CD14-positive monocyte (primary cell): ENCODE measurements around the gene MAP3K1. TPM values are rescaled to one million over a fixed set of nuclear protein-coding genes. Genes with fewer than 3 reads are reported as not detected.

Experiments
- DNase-seq, 3 donors: peaks; one replicate each; pipeline ENCODE4 v3.0.0-alpha.2; 2011 to 2022
- H2AFZ ChIP-seq: 2 replicates; pipeline ENCODE4 v1.6.0; 2012; ENCODE audit warnings: mild to moderate bottlenecking, low read depth, low read length, inconsistent platforms; ENCODE audit not compliant: insufficient read depth, poor library complexity, severe bottlenecking
- H3K27ac ChIP-seq, 2 donors: 1 replicate in 1 of 2; 2 replicates in 1 of 2; pipeline ENCODE4 v1.5.1; 2012 to 2013; ENCODE audit warnings: low read length in 2 of 2, control low read depth in 1 of 2, inconsistent platforms in 1 of 2, low read depth in 1 of 2, mild to moderate bottlenecking in 1 of 2
- H3K27me3 ChIP-seq, 2 donors: one replicate each; pipeline versions ENCODE4 v1.6.0 to v1.6.1; 2011 to 2013; ENCODE audit warnings: low read length in 2 of 2; ENCODE audit not compliant: control insufficient read depth in 2 of 2, insufficient read depth in 2 of 2
- H3K36me3 ChIP-seq, 2 donors: replicated peaks in 1 of 2; 1 replicate in 1 of 2; 2 replicates in 1 of 2; pipeline versions ENCODE4 v1.5.1 to v1.6.1; 2012 to 2013; ENCODE audit warnings: low read length in 2 of 2, control low read depth in 1 of 2, inconsistent platforms in 1 of 2, mild to moderate bottlenecking in 1 of 2; ENCODE audit not compliant: insufficient read depth in 2 of 2, control insufficient read depth in 1 of 2
- H3K4me1 ChIP-seq, 2 donors: 1 replicate in 1 of 2; 2 replicates in 1 of 2; pipeline versions ENCODE4 v1.5.1 to v1.6.1; 2012 to 2013; ENCODE audit warnings: low read length in 2 of 2, control low read depth in 1 of 2, inconsistent platforms in 1 of 2, mild to moderate bottlenecking in 1 of 2, moderate library complexity in 1 of 2; ENCODE audit not compliant: insufficient read depth in 2 of 2, control insufficient read depth in 1 of 2
- H3K4me2 ChIP-seq: replicated peaks from 2 replicates; pipeline ENCODE3; 2012; ENCODE audit warnings: low read length, moderate library complexity, mild to moderate bottlenecking; ENCODE audit not compliant: poor library complexity, severe bottlenecking; ENCODE audit errors: extremely low read depth
- H3K4me3 ChIP-seq, 3 experiments: fragments of 200-600 bp in 1 of 3; sonication (generic) in 1 of 3; replicated peaks in 1 of 3; 1 replicate in 2 of 3; 2 replicates in 1 of 3; pipeline ENCODE4 v1.5.1; 2011 to 2013; ENCODE audit warnings: low read length in 3 of 3, mild to moderate bottlenecking in 3 of 3, control low read depth in 2 of 3, low read depth in 2 of 3, inconsistent platforms in 1 of 3, moderate library complexity in 1 of 3
- H3K79me2 ChIP-seq: 2 replicates; pipeline ENCODE4 v1.6.0; 2012; ENCODE audit warnings: mild to moderate bottlenecking, control low read depth, inconsistent platforms, low read length, moderate library complexity; ENCODE audit not compliant: insufficient read depth
- H3K9ac ChIP-seq: 2 replicates; pipeline ENCODE4 v1.6.0; 2017; ENCODE audit warnings: low read length, mild to moderate bottlenecking; ENCODE audit not compliant: insufficient read depth, poor library complexity, severe bottlenecking
- H3K9me3 ChIP-seq, 2 donors: replicated peaks in 1 of 2; 1 replicate in 1 of 2; 2 replicates in 1 of 2; pipeline versions ENCODE4 v1.5.1 to v1.6.1; 2012 to 2013; ENCODE audit warnings: low read length in 2 of 2, control low read depth in 1 of 2; ENCODE audit not compliant: control insufficient read depth in 1 of 2, insufficient read depth in 1 of 2
- H4K20me1 ChIP-seq: 2 replicates; pipeline ENCODE4 v1.6.0; 2012; ENCODE audit warnings: mild to moderate bottlenecking, low read length, control low read depth, moderate library complexity; ENCODE audit not compliant: insufficient read depth
- H3K27ac Mint-ChIP-seq, 7 donors: one replicate each; pipeline ENCODE4 v1.8.0; 2020; ENCODE audit warnings: mild to moderate bottlenecking in 7 of 7, mixed read lengths in 7 of 7, moderate library complexity in 6 of 7, inconsistent platforms in 2 of 7
- H3K27me3 Mint-ChIP-seq, 3 donors: one replicate each; pipeline ENCODE4 v1.8.0; 2021 to 2022; ENCODE audit warnings: low read depth in 3 of 3, mild to moderate bottlenecking in 3 of 3, mixed read lengths in 3 of 3, moderate library complexity in 3 of 3, inconsistent platforms in 1 of 3
- H3K36me3 Mint-ChIP-seq, 2 donors: one replicate each; pipeline ENCODE4 v1.8.0; 2020; ENCODE audit warnings: mixed read lengths in 2 of 2, inconsistent platforms in 1 of 2, mild to moderate bottlenecking in 1 of 2
- H3K4me1 Mint-ChIP-seq: one replicate; pipeline ENCODE4 v1.8.0; 2020; ENCODE audit warnings: mild to moderate bottlenecking, mixed read lengths
- H3K4me3 Mint-ChIP-seq, 2 donors: one replicate each; pipeline ENCODE4 v1.8.0; 2020; ENCODE audit warnings: mild to moderate bottlenecking in 2 of 2, mixed read lengths in 2 of 2, moderate library complexity in 1 of 2
- H3K9me3 Mint-ChIP-seq, 7 donors: one replicate each; pipeline ENCODE4 v1.8.0; 2020 to 2022; ENCODE audit warnings: mixed read lengths in 7 of 7, mild to moderate bottlenecking in 6 of 7, moderate library complexity in 6 of 7, inconsistent platforms in 2 of 7
- CTCF ChIP-seq: fragments of 200-600 bp; IDR thresholded peaks from one replicate; pipeline ENCODE4 v1.8.0; 2022; ENCODE audit warnings: antibody characterized with exemption, mild to moderate bottlenecking
- WGBS: methylation state at CpG from one replicate; pipeline ENCODE4 v1.1.5; 2013; ENCODE audit warnings: missing lambda C conversion rate; ENCODE audit not compliant: insufficient coverage; 5-methylcytosine and 5-hydroxymethylcytosine counted together
- intact Hi-C, 2 donors: fragments of 100-400 bp; cut with micrococcal nuclease; formaldehyde crosslinking; loops; one replicate each; pipeline versions ENCODE4 v1.15.0 to v1.15.1; 2023
- polyA plus RNA-seq, 3 donors: library from polyadenylated mRNA; depleted of rRNA in 1 of 3; unstranded in 2 of 3; stranded (reverse) in 1 of 3; fragments of 300-500 nt in 2 of 3; fragments of >200 nt in 1 of 3; fragmentation: Illumina TruSeq in 2 of 3; gene quantifications; 1 replicate in 2 of 3; 2 replicates in 1 of 3; pipeline ENCODE4 v1.2.3, GENCODE V29; 2012 to 2021

Gene MAP3K1
- polyA plus RNA-seq, 3 donors: 44.7 to 62.1 (median 45.6) TPM

- WGBS: under 1% methylated on average over 27 of the region's 31 CpGs
- Histone ChIP-seq H3K9me3 (no peaks in the 10 kb centered on the region), H3K79me2 (peaks cover 54% of the 10 kb centered on the region), H3K4me2 (peak overlapping the region; percentile 93), H3K27me3 (no peaks in the 10 kb centered on the region), H4K20me1 (peaks cover 3% of the 10 kb centered on the region), H3K9ac (peak overlapping the region; percentile 90), H3K27ac (peak overlapping the region; percentile 79 to 89), H2AFZ (peak overlapping the region; percentile 81), H3K4me3 (peak overlapping the region; percentile 67 to 97 (median 87)), H3K36me3 (no peaks in the 10 kb centered on the region), H3K4me1 (peaks cover 34 to 47% of the 10 kb centered on the region in 2 donors)
- H3K4me3 Mint-ChIP-seq: peak overlapping the region; percentile 88 to 93
- TF ChIP-seq CTCF: no peak
- DNase-seq: peak in 2 of 3 donors; percentile 43 to 56
- intact Hi-C loops: loop anchor here (5.0 to 10.0 kb wide), 4 partner anchors 77 to 400 kb away; no protein-coding TSS in a partner anchor
- no peaks in the 10 kb centered on the region for H3K9me3 Mint-ChIP-seq
- H3K4me1 Mint-ChIP-seq: peaks cover 37% of the 10 kb centered on the region
- no peaks in the 10 kb centered on the region for H3K27me3 Mint-ChIP-seq
- H3K27ac Mint-ChIP-seq: peak overlapping the region; percentile 91 to 98 (median 94)
- peaks cover 4 to 6% of the 10 kb centered on the region in 2 donors for H3K36me3 Mint-ChIP-seq
Observed at GRCh38 chr5:56814361-56814962, 887 bp upstream of the MAP3K1 start.

- intact Hi-C loops: loop anchor here (2.0 to 10.0 kb wide), 5 partner anchors 79 to 401 kb away; no protein-coding TSS in a partner anchor
- Histone ChIP-seq H2AFZ (peak overlapping the region; percentile 81), H3K27me3 (no peaks in the 10 kb centered on the region), H3K9me3 (no peaks in the 10 kb centered on the region), H4K20me1 (peaks cover 17% of the 10 kb centered on the region), H3K4me3 (peak overlapping the region; percentile 67 to 97 (median 87)), H3K36me3 (peaks cover 2 to 6% of the 10 kb centered on the region in 2 donors), H3K4me2 (peak overlapping the region; percentile 93), H3K27ac (peak overlapping the region; percentile 79 to 89), H3K9ac (peak overlapping the region; percentile 90), H3K4me1 (peaks cover 41 to 57% of the 10 kb centered on the region in 2 donors), H3K79me2 (peaks cover 68% of the 10 kb centered on the region)
- no peaks in the 10 kb centered on the region for H3K27me3 Mint-ChIP-seq
- peak; percentile 43 to 71 (median 65) for DNase-seq
- peak overlapping the region in 6 of 7 donors; percentile 73 to 94 (median 89) for H3K27ac Mint-ChIP-seq
- H3K36me3 Mint-ChIP-seq: peaks cover 10 to 13% of the 10 kb centered on the region in 2 donors
- peaks cover 44% of the 10 kb centered on the region for H3K4me1 Mint-ChIP-seq
- H3K9me3 Mint-ChIP-seq: no peaks in the 10 kb centered on the region
- under 1% methylated on average over 111 of the region's 116 CpGs for WGBS
- peak overlapping the region; percentile 88 to 97 for H3K4me3 Mint-ChIP-seq
- TF ChIP-seq CTCF: no peak
Observed at GRCh38 chr5:56815658-56816545, 553 bp downstream of the MAP3K1 start.
